Lower lobe of right lung (tissue), 2 donors: Measurements from ENCODE around the gene ADIRF. TPM values are rescaled to one million over a fixed set of nuclear protein-coding genes. Genes with fewer than 3 reads are reported as not detected.
A peak's percentile ranks its signal among the peaks of the same experiment; 100 is the strongest.

Experiments used
- ATAC-seq, 2 donors: fragments of 200-7000 bp; cut with Tn5 transposase; one replicate each; pipeline ENCODE4 v1.9.1; 2020 to 2022; ENCODE audit warnings: mild to moderate bottlenecking in 2 of 2, moderate library complexity in 2 of 2
- DNase-seq: peaks from one replicate; pipeline ENCODE4 v3.0.0-alpha.2; 2020
- H3K27ac ChIP-seq: fragments of 200-600 bp; one replicate; pipeline ENCODE4 v1.8.0; 2022
- H3K27me3 ChIP-seq: fragments of 200-600 bp; one replicate; pipeline ENCODE4 v1.8.0; 2022; ENCODE audit warnings: low read depth
- H3K36me3 ChIP-seq: fragments of 200-600 bp; one replicate; pipeline ENCODE4 v1.8.0; 2022; ENCODE audit warnings: mild to moderate bottlenecking
- H3K4me1 ChIP-seq: fragments of 200-600 bp; one replicate; pipeline ENCODE4 v1.8.0; 2022
- H3K4me3 ChIP-seq: fragments of 200-600 bp; one replicate; pipeline ENCODE4 v1.8.0; 2022; ENCODE audit warnings: mild to moderate bottlenecking
- H3K9me3 ChIP-seq: fragments of 200-600 bp; one replicate; pipeline ENCODE4 v1.8.0; 2022
- CTCF ChIP-seq: fragments of 200-600 bp; IDR thresholded peaks from one replicate; pipeline ENCODE4 v1.8.0; 2022; ENCODE audit warnings: antibody characterized with exemption, mild to moderate bottlenecking
- intact Hi-C: fragments of 100-400 bp; cut with DNase I; formaldehyde crosslinking; loops from one replicate; pipeline ENCODE4 v1.11.0; 2022
- total RNA-seq: library from RNA; stranded (reverse); fragmentation: NEBNext Ultra II Directional; extraction: Animal tissue kit (Norgen Biotek cat#: 25700); gene quantifications from one replicate; pipeline ENCODE4 v1.2.1, GENCODE V29; 2021
- donor health status: DM: no; HTN: yes; CAD: no; lungs with severe emphysema.

Gene ADIRF
- total RNA-seq, 1 donor from 2014 or later = 158 TPM

GRCh38 chr10:86958901-86959736, 9.2 kb upstream of the ADIRF start:
- ATAC-seq = peak; percentile 36 to 41
- H3K4me3 ChIP-seq = peak overlapping the region; percentile 54

GRCh38 chr10:86959737-86960002, 8.6 kb upstream of the ADIRF start:
- Histone ChIP-seq H3K4me3 (peak overlapping the region; percentile 54), H3K9me3 (no peaks in the 10 kb centered on the region), H3K4me1 (peaks cover 42% of the 10 kb centered on the region), H3K27me3 (no peaks in the 10 kb centered on the region), H3K27ac (peak overlapping the region; percentile 78), H3K36me3 (no peaks in the 10 kb centered on the region)
- ATAC-seq = no peak
- no peak for TF ChIP-seq CTCF
- no peak for DNase-seq
- intact Hi-C loops = no loop called here

More at GRCh38 chr10:86958901-86959736, 9.2 kb upstream of the ADIRF start:
- no peak for TF ChIP-seq CTCF
- Histone ChIP-seq H3K4me1 (peaks cover 48% of the 10 kb centered on the region), H3K27me3 (no peaks in the 10 kb centered on the region), H3K36me3 (no peaks in the 10 kb centered on the region), H3K27ac (peak overlapping the region; percentile 81), H3K9me3 (no peaks in the 10 kb centered on the region)
- DNase-seq = no peak
- intact Hi-C loops = no loop called here

GRCh38 chr10:86960003-86960862, 8.0 kb upstream of the ADIRF start:
- intact Hi-C loops = no loop called here
- H3K36me3 ChIP-seq = no peaks in the 10 kb centered on the region
- peak overlapping the region; percentile 54 for H3K4me3 ChIP-seq
- H3K4me1 ChIP-seq = peaks cover 37% of the 10 kb centered on the region
- H3K27ac ChIP-seq = peak overlapping the region; percentile 78
- TF ChIP-seq CTCF = peak; percentile 87
- no peaks in the 10 kb centered on the region for H3K9me3 ChIP-seq
- peak; percentile 60 for DNase-seq
- ATAC-seq = peak; percentile 69 to 75
- H3K27me3 ChIP-seq = no peaks in the 10 kb centered on the region

GRCh38 chr10:86960863-86961434, 7.3 kb upstream of the ADIRF start:
- no peaks in the 10 kb centered on the region for H3K27me3 ChIP-seq
- H3K4me1 ChIP-seq = peaks cover 36% of the 10 kb centered on the region
- H3K9me3 ChIP-seq = no peaks in the 10 kb centered on the region
- no peak overlapping the region for H3K4me3 ChIP-seq
- TF ChIP-seq CTCF = no peak
- H3K27ac ChIP-seq = no peak overlapping the region
- intact Hi-C loops = no loop called here
- no peak for ATAC-seq
- no peaks in the 10 kb centered on the region for H3K36me3 ChIP-seq
- DNase-seq = peak; percentile 26

- Histone ChIP-seq H3K9me3 (no peaks in the 10 kb centered on the region), H3K27me3 (no peaks in the 10 kb centered on the region), H3K4me3 (no peak overlapping the region), H3K36me3 (no peaks in the 10 kb centered on the region), H3K27ac (no peak overlapping the region), H3K4me1 (peaks cover 43% of the 10 kb centered on the region)
- intact Hi-C loops = no loop called here
- no peak for DNase-seq
- TF ChIP-seq CTCF = no peak
- ATAC-seq = no peak
Measured at GRCh38 chr10:86961481-86962091, 6.7 kb upstream of the ADIRF start.
